Measurements from ENCODE around the gene TMPRSS15. TPM values are rescaled to one million over a fixed set of nuclear protein-coding genes. Genes with fewer than 3 reads are reported as not detected.

The TMPRSS15 gene
- not detected in 5 replicates for total RNA-seq (2022; extraction: Qiagen RNA extraction)

DNA sequence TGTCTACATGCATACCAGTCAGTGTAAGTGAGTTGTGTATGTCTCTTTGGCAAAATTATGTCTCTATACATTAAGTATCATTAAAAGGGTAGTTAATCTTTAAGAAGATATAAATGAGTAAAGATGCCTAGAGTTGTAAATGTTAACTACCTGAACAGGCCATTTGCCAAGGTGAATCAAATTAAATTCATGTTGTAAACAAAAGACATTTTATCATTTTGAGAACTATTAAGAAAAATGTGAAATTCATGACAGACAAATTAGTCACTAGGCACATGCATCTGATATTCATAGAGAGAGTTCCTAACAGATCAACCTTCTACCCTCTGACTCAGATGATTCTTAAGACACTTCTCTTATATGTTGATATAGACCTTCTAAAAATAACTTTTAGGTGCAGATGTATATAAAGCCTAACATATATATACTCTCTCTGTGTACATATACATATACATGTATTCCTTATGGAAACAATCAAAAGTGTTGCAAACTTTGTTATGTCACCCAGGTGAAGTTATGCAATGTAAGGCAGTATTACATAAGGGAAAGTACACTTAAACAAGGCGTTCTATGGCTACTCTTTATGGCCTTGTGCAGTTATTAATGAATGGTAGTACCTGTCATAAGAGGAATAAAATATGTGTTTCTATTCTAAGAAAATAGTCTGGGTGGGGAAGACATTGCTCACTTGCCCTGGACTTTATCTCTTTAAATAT, at the start of gene TMPRSS15:
Gene TMPRSS15, minus strand, starts transcription at position 51 of the 716 bp plus-strand sequence. CDS start 163 bp downstream, outside the sequence.

DNA sequence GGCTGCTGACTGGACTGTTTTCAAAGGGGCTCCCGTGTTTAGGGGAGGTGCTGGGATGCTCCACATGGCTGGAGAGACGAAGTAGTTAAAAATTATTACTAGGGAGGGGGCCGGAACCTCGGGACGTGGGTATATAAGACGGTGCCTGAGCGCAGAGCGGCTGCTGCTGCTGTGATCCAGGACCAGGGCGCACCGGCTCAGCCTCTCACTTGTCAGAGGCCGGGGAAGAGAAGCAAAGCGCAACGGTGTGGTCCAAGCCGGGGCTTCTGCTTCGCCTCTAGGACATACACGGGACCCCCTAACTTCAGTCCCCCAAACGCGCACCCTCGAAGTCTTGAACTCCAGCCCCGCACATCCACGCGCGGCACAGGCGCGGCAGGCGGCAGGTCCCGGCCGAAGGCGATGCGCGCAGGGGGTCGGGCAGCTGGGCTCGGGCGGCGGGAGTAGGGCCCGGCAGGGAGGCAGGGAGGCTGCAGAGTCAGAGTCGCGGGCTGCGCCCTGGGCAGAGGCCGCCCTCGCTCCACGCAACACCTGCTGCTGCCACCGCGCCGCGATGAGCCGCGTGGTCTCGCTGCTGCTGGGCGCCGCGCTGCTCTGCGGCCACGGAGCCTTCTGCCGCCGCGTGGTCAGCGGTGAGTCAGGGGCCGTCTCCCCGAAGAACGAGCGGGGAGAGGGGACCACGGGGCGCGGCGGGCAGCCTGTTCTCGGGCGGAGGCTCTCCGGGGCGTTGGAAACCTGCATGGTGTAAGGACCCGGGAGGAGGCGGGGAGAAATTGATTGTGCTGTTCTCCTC, 158.7 kb downstream of the TMPRSS15 start, which contains the start of gene CHODL:
Gene CHODL, plus strand, starts transcription at position 163 of the 793 bp plus-strand sequence. Its CDS starts 391 bp downstream, at position 554.

Other genes with a start within 250 kb of the TMPRSS15 start
- 0.05 TPM in 1 of 5 replicates, not detected in the others for gene CHODL, start 159.0 kb downstream of the TMPRSS15 start, total RNA-seq (2022; extraction: Qiagen RNA extraction)